GM21619 (cell line): ENCODE data around the gene ZDHHC11.
"Not testable (repeated sequence)": the region's sequence is repeated elsewhere in the genome, so short reads cannot be mapped to it uniquely, and the experiment has no call there.

Experiments
- ATAC-seq: cut with Tn5 transposase; IDR thresholded peaks from one replicate; pipeline ENCODE4 v1.9.1; 2021; ENCODE audit not compliant: unreplicated experiment

ZDHHC11 gene

GRCh38 chr5:750226-750625 lies 100.6 kb downstream of the ZDHHC11 start:
- ATAC-seq = not testable (repeated sequence)

DNA sequence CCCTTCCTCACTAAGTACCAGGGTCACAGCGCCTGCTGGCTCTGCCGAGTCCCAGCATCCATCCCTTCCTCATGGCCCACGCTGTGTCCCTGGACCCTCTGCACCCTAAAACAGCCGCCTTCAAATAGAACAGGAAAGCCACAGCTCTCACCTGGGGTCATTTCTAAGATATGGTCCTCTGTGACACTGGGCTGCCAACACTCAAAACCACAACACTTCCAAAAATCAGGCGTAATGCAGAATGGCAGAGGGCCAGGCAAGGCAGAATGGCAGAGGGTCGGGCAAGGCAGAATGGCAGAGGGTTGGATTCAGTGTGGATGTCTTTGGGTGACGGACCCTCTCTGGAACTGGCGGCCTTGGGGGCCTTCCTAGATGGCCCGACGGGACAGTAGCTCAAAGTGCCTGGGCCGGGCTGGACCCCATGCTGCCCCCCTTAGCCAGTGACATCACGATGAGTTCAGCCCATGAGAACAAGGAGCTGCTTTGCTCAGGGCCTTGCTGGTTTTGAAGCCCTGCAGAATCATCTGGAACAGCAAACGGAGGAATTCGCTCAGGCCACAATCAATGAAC lies 101.6 kb downstream of the ZDHHC11 start:
- no peak for ATAC-seq

- not testable (repeated sequence) for ATAC-seq
Observed at GRCh38 chr5:748011-748980, 102.5 kb downstream of the ZDHHC11 start.

DNA sequence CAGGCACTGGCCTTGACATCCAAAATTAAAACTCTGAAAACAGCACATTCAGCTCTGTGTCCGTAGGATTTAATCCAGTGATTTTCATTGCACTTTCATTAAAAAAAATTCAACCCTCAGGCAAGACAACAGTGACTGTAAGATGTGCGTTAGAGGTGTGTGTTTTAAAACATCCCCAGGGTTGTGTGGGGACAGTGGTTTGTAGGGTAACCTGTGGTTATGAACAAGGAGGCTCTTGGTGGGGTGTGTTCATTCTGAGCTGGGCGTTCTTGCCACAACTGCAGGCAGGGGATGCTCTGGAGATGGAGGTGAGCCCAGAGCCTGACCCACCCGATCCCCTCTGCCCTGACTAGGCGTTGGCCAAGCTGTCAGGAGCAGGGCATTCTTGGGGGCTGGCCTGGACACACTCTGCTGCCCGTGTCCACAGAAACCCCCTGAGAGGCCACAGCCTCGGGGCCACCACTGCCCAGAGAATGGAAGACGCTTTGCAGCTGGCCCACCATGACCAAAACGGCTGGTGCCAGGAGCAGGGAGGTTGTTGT lies 103.4 kb downstream of the ZDHHC11 start:
- ATAC-seq = not testable (repeated sequence)

- ATAC-seq = no peak
Observed at GRCh38 chr5:746258-746761, 104.5 kb downstream of the ZDHHC11 start.
